ENCODE data around the gene SLF2.

Gene SLF2, protein sequence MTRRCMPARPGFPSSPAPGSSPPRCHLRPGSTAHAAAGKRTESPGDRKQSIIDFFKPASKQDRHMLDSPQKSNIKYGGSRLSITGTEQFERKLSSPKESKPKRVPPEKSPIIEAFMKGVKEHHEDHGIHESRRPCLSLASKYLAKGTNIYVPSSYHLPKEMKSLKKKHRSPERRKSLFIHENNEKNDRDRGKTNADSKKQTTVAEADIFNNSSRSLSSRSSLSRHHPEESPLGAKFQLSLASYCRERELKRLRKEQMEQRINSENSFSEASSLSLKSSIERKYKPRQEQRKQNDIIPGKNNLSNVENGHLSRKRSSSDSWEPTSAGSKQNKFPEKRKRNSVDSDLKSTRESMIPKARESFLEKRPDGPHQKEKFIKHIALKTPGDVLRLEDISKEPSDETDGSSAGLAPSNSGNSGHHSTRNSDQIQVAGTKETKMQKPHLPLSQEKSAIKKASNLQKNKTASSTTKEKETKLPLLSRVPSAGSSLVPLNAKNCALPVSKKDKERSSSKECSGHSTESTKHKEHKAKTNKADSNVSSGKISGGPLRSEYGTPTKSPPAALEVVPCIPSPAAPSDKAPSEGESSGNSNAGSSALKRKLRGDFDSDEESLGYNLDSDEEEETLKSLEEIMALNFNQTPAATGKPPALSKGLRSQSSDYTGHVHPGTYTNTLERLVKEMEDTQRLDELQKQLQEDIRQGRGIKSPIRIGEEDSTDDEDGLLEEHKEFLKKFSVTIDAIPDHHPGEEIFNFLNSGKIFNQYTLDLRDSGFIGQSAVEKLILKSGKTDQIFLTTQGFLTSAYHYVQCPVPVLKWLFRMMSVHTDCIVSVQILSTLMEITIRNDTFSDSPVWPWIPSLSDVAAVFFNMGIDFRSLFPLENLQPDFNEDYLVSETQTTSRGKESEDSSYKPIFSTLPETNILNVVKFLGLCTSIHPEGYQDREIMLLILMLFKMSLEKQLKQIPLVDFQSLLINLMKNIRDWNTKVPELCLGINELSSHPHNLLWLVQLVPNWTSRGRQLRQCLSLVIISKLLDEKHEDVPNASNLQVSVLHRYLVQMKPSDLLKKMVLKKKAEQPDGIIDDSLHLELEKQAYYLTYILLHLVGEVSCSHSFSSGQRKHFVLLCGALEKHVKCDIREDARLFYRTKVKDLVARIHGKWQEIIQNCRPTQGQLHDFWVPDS

DNA sequence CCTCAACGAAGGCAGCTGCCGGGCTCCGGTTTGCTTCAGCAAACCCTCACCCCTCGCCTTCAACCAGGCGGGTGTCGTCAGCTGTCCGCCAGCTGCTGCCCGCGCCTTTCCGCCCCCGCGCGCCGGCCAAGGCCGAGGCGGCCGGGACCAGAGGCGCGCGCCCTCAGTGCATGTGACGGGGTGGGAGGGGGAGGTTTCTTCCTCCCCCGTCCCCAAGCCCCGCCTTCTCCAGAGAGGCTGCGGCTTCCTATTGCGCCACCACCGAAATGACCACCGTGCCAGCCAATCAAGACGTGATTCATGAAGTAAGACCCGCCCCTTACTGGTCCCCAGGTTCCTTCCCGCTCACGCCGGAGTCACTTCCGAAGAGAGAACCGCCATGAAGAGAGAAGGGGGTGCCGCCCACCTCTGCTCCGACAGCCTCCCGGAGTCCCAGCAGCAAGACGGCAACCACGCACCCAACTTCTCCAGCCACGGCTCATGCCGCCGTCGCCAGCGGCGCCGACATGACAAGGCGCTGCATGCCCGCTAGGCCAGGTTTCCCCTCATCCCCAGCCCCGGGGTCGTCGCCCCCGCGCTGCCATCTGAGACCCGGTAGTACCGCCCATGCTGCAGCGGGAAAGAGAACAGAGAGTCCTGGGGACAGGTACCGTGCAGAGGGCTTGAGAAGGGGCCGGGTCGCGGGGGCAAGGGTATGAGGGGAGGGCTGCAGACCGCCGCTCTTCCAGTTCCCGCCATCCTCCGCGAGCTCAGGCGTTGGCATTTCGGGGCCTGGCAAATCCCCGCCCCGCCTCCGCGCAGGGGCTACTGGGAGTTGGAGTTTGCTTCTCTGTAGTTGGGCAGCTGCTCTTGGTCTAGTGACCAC, at the start of gene SLF2:
Gene SLF2, plus strand, starts transcription at position 359 of the 865 bp plus-strand sequence. Its CDS starts 148 bp downstream, at position 507.
- peak; percentile 100 for DNase-seq (ENCODE audit: low spot score)

DNA sequence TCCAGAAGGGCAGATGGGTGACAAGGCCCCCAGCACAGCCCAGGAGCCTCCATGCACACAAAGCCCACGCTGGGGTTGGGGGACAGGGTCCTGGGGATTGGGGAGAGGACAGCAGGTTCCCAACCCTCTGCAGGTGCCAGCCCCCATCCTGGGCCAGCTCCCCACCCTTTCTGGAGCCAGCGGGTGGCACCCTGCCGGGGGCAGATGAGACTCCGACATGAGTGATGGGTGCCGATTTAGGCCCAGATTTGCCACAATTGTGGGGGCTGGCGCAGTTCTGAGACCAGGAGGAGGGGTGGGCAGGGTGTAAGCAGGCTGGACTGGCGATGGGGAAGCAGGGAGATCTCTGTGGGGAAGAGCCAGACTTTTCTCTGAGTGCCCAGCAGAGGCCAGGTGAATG, 49.3 kb upstream of the SLF2 start:
- no peak for DNase-seq (ENCODE audit: low spot score)

DNA sequence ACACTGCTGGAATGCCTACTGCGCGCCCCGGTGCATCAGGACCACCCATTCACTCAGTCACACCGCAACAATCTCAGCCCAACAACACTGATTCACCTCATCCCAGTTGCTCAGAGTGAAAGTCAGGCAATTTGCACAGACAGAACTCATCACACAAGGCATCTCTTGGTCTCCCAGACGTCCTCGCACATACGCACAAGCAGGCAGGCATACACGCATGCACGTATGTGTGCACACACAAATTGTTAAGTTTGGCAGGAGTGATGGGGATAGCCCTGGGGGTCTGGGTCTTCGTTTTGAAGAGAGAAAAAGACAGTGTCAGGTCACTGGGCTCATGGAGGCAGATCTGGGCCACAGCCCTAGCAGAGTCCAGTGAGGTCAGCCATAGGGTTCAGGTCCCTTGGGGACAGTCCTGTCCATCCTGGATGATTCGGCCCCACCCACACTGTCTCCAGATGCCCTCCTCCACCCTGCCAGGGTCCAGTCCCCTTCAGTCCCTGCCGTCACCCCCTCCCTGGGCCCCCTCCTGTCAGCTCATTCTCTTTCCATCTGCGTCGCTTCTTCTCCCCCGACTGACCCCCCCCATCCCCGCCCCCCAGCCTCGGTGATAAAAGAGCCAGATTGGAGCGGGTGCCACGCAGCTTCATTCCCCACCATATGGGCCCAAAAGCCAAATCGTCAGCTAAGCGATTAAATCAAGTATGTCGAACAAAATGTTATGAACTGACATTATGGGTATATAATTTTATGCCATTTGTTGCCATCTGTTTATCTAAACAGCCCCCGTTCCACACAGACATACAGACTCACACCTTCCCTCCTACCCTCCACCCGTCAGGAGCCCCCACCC, 48.5 kb upstream of the SLF2 start:
- no peak for DNase-seq (ENCODE audit: low spot score)

DNA sequence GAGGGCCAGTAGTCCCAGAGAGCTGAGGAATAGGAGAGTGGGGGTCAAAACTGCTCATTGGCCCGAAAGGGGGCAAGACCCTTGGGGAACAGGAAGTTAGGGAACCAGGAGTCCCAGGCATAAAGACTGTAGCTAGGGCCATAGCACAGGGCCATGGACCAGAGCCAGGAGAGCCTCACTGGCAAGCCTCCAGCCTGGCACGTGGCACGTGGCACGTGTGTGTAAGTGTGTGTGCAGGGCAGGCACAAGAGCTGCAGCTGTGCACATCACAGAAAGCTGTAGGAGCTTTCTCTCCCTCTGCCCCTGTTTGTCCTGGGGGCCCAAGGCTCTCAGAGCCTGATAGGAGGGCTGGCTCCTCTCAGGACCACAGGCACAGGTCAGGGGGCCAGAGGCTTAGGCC, 47.8 kb upstream of the SLF2 start:
- DNase-seq (ENCODE audit: low spot score) = no peak

DNA sequence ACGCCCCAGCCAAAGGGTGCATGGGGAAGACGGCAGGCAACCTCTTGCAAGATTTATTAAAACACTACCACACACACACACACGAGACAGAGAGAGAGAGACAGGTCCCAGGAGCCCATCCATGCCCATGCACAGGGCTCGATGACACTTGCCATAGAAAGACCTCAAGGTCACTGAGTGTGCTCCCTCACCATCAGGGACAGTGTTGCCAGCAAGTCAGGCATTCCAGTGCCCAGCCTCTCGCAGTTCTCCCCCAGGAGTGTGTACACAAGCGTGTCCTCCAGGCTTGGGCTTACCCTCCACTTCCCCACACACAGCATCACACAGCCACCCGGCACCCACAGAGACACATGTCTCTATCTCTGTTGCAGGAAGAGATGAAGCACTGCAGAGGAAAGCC, 46.8 kb upstream of the SLF2 start:
- no peak for DNase-seq (ENCODE audit: low spot score)

DNA sequence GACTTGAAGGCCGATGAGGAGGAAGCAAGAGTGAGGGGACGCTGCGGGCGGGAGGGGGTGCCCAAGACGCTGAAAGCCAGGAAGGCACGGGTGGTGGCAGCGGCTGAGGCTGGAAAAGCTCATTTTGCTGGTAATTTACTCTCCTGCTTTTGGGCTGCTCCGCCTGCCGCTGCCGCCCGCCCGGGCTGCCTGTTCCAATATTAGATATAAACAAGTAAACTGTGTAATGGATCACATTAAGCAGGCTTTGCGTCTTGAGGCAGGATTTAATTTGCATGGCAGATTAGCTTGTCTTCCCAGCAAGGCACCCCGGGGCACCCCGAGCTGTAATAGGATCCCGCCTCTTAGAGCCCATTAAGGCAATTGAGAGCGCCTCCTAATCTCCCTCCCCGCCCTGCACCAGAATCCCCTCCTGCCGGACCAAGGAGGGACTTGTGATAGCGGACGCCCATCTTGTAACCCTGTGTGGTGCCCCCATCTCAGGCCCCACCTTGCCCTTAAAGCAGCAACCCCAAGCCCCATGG, 46.1 kb upstream of the SLF2 start:
- no peak for DNase-seq (ENCODE audit: low spot score)

DNA sequence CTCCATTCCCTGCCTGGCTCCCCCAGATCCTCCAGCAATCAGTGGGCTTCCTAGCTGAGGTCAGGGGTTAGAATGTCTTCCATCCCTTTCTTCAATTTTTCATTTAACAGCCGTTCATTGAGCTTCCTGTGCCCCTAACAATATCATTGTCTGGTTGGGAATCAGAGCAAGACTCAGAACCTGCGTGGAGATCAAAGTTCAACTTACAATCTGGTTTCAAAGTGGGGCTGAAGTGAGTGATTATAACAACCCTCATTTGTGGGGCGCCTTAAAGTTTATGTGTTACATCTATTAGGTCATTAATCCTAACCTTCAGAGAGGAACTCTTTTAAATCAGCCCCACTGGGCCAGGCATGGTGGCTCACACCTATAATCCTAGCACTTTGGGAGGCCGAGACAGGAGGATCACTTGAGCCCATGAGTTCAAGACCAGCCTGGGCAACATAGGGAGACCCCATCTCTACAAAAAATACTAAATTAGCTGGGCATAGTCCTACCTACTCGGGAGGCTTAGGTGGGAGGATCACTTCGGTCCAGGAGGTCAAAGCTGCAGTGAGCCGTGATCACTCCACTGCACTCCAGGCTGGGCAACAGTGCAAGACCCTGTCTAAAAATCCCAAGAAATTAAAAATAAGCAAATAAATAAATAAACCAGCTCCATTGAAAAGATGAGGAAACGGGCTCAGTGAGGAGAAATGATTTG, 45.4 kb upstream of the SLF2 start:
- no peak for DNase-seq (ENCODE audit: low spot score)

DNA sequence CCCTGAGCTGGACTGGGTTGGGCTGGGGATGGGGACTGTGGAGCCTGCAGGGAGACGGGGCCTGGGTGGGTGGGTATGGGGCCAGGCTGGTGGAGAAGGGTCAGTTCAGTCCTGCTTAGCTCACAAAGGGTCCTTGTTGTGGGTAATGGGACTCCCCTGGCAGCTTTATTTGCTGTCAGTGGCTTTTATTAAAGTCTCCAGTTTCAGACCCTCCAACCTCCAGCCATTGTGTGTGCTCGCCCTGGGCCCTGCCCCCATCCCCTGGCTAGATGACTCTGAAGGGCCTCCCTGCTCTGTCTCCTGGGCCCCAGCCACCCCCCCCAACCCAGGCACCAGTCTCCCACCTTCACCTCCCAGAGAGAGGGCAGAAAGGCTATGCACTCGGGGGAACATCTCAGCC, 44.4 kb upstream of the SLF2 start:
- no peak for DNase-seq (ENCODE audit: low spot score)

DNA sequence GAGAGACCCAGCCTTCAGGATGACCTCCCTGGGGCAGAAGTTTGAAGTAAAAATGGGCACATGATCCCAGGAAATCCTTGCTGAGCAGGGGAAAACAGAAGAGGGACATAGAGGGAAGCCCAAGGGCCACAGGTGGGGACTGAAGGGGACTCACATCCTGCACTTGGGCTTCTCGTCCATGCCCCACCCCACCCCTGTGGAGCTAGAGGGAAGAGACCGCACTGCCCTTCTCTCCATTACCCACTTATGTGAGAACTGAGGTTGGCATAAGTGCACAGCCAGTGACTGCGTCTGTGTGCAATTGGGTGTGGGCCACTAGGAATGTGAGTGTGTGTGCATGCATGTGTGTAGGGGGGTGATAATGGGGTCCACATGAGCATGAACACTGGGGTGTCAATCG, 43.4 kb upstream of the SLF2 start:
- no peak for DNase-seq (ENCODE audit: low spot score)

DNA sequence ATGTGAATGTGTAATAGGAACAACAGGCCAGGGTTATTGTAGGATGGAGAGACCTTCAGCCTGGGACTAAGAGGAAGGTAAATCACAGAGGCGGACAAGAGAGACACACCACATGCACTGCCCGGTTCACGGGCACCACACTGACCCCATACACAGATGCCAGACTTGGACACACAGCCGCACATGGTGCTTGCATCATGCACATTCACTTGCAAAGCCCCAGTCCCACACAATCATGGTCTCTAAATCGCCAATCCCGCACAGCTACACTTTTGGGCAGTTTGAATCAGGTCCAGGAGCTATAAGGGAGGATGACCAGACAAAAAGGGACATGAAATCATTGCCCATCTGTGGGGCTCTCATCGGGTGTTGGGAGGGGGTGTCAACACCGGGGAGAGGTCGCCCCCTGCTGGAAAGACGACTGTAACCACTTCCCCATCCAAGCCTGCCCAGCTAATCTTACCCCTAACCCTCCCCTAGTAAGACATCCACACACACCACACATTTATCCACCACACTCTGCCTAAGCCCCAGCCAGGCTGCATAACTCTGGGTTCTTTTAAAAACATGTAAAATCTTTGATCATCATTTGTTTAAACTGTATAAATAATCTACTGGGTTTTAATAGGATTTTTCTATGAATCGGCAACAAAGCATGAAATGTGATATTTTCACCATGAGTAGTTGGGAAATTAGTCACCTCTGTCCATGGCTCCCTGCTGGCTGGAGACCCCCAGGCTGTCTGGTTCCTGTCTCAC, 40.5 kb upstream of the SLF2 start:
- DNase-seq (ENCODE audit: low spot score) = no peak

DNA sequence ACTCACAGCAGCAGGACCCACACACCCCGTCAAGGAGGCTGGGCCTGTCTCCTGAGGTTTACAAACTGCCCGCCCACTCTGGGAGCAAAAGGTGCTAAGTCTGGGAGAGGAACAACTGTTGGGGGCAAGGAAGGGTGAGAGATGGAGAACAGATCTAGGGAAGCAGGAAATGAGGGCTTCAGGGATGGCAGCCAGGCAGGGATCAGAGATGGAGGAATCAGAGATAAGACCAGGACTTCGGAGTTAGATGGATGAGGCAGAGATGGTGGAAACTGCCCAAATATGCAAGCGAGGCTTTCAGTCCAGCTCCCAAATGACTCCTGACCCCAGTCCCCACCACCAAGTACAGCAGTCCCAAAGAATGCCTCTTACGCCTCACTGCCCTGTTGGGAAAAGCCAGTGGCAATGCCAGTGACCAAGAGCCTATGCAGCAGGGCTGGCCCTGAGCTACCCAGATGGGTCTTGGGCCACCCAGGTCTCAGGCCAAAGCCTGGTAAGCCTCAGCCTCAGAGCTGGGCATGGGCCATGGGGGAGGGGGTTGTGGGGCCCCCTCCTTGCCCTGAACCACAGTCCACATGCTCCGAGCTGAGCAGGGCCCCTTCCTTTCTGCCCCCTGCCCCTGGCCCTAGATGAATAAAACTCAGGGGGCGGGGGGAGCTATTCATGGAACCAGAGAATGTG, 39.5 kb upstream of the SLF2 start:
- no peak for DNase-seq (ENCODE audit: low spot score)

DNA sequence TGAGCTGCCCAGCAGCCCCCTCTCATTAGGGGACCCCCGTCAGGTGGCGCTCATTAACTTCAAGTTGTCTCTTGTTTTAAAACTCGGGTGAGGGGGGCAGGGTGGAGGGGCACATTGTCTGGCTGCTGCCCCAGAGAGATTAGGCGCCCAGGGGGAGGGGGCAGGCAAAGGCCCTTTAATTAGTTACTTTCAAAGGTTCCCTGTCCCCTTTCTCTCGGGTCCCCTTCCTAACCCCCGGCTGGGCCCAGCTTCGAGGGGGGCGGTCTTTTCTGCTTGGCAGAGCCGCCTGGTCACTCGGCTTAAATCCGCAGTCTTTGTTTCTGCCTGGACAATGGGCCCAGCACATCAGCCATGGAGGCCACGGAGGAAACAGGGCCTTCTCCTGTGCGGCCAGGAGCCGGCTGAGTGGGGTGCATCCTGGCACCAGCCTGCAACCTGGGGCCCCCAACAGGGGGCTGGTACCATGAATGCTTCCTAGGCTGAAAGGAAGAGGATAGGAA, 38.9 kb upstream of the SLF2 start:
- no peak for DNase-seq (ENCODE audit: low spot score)

DNA sequence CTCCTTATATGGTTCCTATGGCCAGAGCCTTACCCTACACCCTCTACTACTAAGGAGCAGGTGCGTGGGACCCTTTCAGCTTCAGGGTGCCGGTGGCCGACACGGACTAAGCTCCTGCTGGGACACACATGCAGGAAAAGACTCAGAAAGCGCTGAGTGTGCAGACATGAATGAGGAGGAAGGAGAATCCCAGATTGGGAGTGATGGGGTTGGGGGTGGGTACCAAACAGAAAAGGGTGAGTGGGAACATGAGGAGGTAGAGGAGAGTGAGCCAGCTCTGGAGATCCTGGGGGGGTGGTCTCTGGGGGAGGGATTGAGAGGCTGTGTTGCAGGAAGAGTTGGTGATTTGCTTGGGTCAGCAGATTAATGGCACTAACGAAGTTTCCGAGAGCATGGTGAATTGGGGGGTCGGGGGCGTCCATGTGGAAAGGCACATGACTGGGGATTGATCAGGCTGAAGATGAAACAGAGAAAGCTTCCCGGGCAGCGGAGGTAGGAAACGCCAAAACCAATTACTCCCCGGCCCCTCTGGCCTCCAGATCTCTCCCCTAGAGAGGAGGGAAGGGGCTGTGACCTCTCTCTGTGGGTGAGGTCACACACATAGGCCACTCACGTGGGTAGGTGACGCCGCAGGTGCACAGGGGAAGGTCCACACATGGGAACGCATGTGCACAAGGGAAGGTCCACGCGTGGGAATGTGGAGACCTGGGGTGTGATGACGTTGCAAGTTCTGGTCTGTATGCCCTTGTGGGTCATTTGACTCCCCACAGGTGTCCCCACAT, 37.9 kb upstream of the SLF2 start:
- DNase-seq (ENCODE audit: low spot score) = no peak

DNA sequence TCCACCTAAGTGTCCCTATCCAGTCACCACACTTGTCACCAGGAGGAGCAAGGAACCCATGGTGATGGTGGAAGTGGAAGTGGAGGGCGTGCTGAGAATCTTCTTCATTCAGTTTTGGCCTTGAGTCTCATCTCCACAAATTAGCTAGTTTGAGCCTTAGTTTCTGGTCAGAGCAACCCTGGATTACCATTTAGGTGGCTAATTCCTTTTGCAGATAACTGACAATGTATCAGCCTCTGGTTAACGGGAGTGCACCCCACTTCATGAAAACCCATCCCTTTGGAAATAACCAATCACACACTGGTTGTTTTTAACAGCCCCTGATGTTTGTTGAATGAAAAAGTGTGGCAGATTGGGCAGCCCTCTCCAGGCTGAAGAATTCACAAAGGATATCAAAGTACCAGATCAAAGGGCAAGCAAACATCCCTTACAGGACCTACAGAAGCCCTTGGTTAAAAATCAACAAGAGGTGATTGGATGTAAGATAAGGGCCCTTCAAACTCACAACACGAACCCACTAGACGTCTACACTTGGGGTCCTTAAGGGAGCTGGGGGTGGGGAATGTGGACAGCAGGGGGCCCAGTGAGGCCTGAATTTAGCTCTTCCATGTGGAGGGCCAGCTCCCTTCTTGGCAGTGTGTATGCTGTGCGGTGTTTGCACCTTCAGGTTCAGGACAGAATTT, 37.1 kb upstream of the SLF2 start:
- DNase-seq (ENCODE audit: low spot score) = no peak

DNA sequence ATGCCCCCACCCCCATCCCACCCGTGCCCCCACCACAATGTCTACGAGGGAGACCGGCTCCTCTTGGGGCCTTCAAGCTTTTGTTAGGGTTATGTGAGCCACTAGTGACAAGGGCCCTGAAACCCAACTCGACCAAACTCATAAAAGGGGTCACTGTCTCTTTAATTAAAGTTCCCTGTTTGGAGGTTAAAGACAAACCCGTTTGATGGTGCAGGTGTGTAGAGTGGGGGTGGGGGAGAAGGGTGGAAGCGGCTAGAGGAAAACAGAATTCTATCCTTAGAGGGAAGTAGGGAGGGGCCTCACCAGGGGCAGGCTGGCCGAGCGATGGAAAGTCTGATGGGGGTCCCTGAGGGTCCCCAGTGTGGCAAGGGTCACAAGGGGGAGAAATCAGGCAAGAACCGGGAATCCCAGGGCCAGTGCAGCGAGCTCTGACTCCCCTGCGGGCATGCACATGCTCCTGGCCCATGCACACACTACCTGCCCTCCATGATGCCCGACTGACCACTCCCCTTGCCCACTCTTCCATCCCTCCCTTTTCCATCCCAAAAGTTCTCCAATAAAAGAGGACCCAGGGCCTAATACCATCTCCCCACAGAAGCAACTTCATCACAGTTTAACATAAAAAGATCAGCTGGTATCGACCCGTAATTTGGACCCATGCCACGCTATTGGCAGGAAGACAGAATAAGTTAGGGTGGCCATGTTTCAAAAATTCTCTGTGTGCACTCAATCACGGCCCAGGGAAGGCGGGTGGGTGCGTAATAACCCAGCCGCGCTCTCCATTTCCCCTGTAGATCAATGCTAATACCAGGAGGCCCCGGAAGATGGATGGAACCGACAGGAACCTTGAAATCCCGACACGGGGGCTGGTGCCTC, 35.9 kb upstream of the SLF2 start:
- no peak for DNase-seq (ENCODE audit: low spot score)

DNA sequence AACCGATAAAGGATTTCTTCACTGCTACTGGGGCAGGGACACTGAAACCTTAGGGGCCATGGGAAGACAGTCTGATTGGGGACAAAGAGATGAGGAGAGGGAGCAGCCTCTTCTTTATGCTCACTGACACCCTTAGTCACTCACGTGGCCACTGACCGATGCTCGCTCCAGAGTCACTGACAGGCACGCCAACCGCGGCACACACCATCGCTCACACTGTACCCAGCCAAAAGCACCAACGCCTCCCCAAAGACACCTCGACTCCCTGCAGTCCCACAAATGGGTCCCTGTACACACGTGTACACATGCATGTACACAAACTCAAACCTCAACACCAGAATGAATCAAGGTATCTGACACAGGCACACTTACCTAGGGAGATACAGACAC, 35.3 kb upstream of the SLF2 start:
- DNase-seq (ENCODE audit: low spot score) = no peak

Measured in putamen (tissue), 1 donor.